D341Med (cell line): ENCODE measurements around the gene KSR1.
A peak's percentile ranks its signal among the peaks of the same experiment; 100 is the strongest.
"Not testable (repeated sequence)": the region's sequence is repeated elsewhere in the genome, so short reads cannot be mapped to it uniquely, and the experiment has no call there.

Experiments used
- DNase-seq: peaks from one replicate; pipeline ENCODE4 v3.0.0; 2012; ENCODE audit warnings: low spot score

KSR1 gene

GRCh38 chr17:27610304-27610677 is 154.0 kb downstream of the KSR1 start:
- DNase-seq: no peak

- no peak for DNase-seq
Observed at GRCh38 chr17:27612160-27612770, 156.0 kb downstream of the KSR1 start.

DNA sequence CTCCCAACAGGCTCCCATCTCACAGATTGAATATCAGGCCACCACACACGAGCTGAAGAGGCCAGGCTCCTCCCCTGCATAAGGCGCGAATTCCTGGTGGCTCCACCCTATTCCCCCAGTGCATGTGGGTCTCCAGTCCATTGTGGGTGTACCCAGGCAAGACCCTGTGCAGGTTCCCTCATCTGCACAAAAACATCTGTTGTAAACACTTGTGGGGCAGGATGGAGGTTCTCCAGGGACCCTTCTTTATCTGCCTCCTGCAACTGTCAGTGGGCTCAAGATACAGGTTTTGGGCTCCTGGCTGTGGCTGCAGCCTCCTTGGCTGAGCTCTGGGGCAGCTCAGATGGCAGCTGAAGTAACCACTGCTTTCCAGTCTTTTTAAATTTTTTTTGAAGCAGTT is 157.2 kb downstream of the KSR1 start:
- no peak for DNase-seq

DNA sequence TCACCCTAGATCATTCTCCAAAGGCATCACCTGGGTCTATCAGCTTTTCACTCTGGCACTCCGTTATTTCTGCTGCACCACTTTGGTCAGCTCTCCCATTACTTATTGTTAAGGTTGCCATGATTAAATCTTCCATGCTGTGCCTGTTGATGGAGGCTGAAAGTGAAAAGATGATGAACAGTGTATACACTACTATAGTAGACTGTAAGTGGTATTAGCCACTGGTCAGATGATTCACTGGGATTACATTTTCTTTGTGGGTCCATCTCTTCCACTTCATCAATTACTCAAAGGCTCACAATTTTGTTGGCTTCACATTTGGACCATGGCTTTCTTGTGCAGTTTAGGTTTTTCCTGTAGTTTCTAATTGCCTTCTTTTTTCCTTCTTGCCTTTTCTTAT is 158.9 kb downstream of the KSR1 start:
- no peak for DNase-seq

GRCh38 chr17:27616414-27616813 is 160.2 kb downstream of the KSR1 start:
- DNase-seq: no peak

DNA sequence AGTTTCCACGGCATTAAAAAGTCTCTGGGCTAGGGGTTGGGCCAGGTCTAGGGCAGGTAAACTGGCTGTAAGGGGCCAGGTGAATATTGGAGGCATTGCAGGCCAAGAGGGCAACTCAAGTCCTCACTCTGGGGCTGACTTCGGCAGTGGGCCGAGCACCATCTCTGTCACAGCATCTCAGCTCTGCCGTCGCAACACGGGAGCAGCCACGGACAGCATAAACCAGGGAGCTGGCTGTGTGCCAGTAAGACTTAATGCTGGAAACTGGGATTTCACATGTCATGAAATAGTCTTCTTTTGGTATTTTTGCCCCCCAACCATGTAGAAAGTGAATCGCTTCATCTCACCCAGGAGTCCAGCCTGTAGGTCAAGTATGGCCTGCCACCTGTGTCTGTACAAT is 162.2 kb downstream of the KSR1 start:
- DNase-seq: no peak

DNA sequence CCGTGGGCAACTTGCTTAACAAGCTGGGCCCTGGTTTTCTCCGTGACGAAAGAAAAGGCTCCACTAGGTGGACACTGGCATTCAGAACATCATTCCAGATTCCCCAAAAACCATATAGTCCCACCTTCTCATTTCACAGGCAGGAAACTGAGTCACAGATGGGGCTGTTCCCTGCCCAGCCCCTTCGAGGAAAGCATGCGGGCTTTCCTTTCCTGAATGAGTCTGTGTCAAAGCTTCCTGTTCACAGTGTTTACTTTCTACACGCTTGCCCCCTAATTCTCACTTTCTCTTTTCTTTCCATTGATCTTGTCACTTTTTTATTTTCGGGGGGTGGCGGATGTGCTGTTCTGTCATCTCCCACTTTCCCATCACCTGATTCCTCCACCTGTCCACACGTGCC is 164.5 kb downstream of the KSR1 start:
- DNase-seq: no peak

DNA sequence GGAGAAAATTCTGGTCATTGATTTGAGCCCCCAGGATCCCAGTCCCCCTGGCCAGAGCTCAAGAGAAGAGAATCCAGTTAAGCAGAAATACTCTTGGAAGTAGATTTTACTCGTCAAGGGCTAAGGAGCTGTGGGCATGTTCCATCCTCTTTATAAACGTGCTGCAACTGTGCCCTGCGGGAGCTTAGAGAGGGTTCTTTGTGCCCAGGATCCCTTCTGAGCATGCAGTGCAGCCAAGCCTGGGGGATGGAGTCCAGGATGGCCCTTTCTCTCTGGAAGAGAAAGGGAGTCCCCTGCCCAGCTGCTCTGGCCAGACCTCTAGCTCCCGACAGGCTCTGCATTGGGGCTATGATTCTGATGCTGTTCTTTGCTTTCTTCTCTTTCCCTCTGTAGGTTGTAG is 165.3 kb downstream of the KSR1 start:
- no peak for DNase-seq

GRCh38 chr17:27621942-27622559 is 165.8 kb downstream of the KSR1 start:
- DNase-seq: no peak

DNA sequence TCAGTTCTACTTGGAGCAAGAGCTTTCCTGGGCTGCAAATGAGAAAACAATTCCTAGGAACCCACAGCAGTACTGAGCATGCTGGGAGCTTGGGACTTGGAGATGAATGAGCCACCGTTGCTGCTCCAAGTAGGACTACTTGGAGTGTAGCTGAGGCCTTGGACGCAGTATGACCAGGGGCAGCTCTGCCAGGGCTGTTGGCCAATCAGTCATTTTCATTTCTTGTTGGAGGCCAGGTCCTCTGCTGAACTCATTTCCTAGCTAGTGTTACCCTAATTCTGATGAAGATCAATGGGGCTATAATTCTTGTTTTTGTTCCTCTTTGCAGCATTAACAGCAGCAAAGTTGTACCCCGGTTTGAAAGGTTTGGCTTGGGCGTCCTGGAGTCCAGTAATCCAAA is 166.7 kb downstream of the KSR1 start:
- no peak for DNase-seq

- DNase-seq: no peak
Observed at GRCh38 chr17:27623614-27624013, 167.4 kb downstream of the KSR1 start.

DNA sequence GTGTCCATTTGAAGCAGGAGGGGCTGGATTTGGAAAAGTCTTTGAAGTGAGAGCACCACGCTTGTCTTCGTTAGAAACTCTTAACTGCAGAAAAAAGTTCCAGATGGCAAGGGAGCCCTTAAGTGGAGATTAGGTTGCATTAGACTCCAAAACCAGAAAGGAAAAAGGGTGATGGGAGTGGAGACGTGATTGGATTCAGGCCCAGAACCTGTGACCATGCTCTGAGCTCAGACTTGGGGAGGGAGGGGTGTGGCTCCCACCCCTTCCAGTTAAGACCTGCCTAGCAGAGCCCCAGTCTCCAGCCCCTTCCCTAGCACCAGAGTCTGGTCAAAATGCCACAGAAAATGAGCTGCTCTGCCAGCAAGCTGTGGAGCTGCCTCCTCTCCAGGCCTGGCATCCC is 168.3 kb downstream of the KSR1 start:
- peak; percentile 81 for DNase-seq

DNA sequence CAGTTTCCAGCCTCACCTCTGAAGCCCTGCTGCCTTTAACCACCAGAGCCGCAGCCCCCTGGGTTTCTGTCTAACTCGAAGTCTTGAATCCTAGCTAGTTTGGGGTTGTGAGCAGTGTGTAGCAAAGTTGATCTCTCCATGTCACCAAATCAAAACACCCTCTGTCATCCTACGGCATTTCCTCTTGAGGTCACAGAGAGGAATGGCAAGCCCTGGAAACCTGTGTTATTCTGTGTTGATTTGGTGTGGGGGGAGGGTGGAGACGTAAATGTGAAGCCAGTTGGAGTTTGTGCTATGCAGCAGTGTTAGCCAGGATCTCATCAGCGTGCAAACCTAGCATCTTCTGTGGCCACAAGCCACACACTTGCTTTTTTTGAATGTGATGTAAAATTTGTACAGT is 169.6 kb downstream of the KSR1 start:
- DNase-seq: no peak

DNA sequence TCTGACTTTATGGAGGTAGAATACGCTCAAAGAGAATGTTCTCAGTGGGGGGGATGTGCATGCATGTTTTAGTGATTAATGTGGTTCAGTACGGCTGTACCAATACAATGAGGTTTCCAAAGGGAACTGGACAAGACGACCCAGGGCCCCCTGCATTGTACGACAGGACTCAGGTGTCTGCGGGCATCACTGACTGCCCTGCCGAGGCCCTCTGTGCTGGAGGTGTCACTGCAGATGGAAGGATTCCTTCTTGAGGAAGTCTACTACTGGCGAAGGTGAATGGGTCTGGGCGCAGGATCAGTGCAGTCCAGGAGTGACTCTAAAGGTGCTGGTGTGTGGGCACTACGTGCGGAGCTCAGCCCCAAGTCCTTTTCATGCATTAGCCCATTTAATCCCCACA is 171.3 kb downstream of the KSR1 start:
- DNase-seq: peak; percentile 21

DNA sequence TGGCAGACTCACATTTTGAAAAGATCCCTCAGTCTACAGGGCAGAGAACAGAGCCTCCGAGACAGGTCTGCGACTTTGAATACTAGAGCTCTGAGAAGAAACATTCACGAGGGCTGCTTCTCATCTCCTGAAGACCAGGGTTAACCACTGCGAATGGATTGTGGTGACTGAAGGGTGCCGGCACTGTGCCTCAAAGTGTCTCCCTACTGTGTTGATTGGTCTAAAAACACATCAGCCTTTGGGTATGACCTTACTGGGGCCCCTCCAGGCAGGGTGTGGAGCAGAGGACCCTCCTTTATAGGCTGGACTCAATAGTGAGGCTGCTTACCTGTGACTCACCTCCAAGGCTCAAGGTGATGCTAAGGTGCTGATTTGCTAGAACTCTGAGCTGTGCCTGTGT is 172.1 kb downstream of the KSR1 start:
- DNase-seq: peak; percentile 14

DNA sequence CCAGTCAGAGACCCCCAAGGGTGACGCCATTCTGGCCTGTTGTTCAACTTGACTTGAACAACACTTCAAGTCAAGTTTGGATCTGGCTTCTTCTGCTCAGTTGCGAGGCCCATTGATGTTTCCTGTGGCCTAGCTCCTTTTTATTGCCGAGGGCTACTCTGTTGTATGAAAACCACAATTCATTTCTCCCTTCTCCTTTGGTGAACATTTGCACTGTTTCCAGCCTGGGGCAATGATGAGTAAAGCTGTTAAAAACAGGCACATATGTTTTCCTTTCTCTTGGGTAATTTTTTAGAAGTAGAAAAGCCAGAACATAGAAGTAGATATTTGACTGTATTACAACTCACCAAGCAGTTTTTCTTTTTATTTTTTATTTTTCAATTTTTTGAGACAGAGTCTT is 173.0 kb downstream of the KSR1 start:
- not testable (repeated sequence) for DNase-seq

DNA sequence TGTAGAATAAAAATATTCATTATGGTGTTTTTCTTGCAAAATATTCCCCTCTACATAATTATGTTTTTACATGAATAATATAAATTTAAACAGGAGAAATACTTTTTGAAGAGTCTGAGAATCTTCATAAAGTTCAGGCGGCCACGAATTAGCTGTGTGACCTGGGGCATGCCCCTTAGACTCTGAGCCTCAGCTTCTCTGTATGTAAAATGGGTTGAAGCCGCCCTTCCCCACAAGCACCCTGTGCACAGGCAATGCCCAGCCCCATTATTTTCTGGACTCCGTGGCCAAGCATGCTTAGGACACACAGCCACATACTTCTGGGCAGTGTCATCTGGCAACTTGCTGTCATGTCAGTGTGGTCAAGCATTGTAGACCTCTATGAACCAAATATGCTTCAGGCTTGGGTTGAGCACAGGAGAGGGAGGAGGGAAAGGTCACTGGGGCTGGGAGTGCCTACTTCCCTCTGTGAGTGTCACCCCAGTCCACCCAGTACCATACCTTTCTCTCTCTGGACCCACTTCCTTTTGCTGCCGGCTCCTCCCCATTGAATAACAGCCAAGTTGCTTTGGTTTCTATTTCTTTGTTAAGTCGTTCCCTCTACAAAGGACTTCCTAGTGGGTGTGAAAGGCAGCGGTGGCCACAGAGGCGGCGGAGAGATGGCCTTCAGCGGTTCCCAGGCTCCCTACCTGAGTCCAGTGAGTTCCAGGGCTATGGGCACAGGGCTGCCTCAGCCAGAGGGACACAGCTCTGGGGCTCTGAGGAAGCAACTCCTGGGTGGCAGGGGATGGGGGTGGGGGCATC is 174.6 kb downstream of the KSR1 start, which contains the start of gene LGALS9:
Gene LGALS9 (plus strand): TSS at position 582 of the 804 bp plus-strand sequence. CDS start 78 bp downstream, at position 660.
- peak; percentile 32 for DNase-seq

GRCh38 chr17:27631411-27631760 is 175.1 kb downstream of the KSR1 start:
- DNase-seq: no peak

DNA sequence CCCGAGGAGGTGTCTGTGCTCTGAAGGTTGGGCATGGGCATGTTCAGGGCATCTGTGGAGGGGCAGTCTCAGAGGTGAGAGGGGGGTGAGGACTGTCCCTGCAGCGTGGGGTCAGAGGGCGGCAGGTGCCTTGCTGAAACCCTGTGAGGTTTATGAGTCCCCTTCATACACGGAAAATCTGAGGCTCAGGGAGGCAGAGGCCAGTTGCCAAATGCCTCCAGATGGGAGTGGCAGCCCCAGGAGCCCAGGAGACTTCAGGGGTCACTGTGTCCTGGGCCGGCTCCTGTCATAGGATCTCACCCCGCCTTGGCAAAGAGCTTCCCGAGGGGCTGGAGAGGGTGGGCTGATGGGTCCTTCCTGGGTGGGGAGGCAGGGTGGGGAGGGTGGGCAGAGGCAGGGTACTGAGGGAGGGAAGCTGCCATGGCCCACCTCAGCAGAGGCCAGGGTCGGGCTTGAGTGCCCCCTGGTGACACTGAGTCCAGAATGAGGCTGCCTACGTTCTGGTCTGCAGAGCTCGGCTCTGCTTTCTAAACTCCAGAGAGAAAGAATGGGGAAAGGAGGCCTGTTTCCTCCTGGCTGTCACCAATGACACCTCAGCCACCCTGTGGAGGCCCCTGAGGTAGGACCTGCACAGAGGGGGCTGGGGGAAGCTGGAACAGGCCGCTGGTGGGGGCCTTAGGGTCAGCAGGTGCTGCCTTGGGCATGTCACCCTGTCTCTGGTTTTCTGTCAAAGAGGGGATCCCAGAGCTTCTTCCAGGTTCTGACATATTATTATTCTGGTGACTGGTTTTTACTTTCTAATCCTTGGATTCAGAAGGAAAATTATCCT is 175.9 kb downstream of the KSR1 start:
- peak; percentile 49 for DNase-seq

DNA sequence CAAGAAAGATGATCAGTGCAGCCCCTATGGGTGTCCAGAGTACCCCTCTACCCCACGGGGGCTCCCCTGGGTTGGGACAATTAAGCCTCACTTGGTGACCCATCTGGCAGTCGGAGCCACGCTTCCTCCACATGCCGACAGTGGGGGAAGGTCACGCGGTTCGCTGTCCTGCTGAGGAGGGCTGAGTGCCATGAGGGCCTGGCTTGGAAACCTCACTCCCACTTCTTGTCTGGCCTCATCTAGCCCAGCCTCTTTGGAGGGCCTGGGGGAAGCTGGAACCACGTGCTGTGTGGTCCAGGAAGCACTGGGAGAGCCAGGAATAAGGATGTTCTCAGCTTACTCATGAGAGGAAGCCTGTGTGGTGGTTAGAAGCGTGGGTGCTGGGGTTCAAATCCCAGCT is 176.5 kb downstream of the KSR1 start:
- DNase-seq: peak; percentile 30

- peak; percentile 49 for DNase-seq
Observed at GRCh38 chr17:27633312-27634025, 177.2 kb downstream of the KSR1 start.

DNA sequence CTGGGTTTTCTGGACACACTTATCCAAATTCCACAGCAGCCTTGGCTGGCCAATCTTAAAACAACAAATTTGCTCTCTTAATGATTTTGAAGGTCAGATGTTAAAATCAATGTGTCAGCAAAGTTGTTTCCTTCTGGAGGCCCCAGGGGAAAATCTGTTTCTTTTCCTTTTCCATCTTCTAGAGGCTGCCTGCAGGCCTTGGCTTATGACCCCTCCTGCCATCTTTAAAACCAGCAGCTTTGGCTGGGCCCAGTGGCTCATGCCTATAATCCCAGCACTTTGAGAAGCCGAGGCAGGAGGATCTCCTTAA is 177.7 kb downstream of the KSR1 start:
- DNase-seq: no peak
